SK-N-SH (cell line): Measurements from ENCODE around the gene CUL7. TPM values are rescaled to one million over a fixed set of nuclear protein-coding genes. Genes with fewer than 3 reads are reported as not detected.

ENCODE experiments used
- CTCF ChIA-PET: fragments of 300-600, 350-600 bp; formaldehyde crosslinking; extraction: SDS; loops from one replicate; lab custom pipeline; 2021; lab: Yijun Ruan, JAX
- POLR2A ChIA-PET: fragments of 350-600 bp; sonication (Branson Sonifier 250); formaldehyde crosslinking; extraction: SDS; loops from one replicate; lab custom pipeline; 2020; ENCODE audit warnings: antibody characterized with exemption, inconsistent platforms; lab: Yijun Ruan, JAX
- DNase-seq: peaks from one replicate; pipeline ENCODE4 v3.0.0; 2012
- H2AFZ ChIP-seq: fragments of 200-600 bp; sonication (generic); 2 replicates; pipeline ENCODE4 v1.8.1; 2016; ENCODE audit warnings: antibody characterized with exemption, mild to moderate bottlenecking, low read depth
- H3F3A ChIP-seq: fragments of 200-600 bp; sonication (generic); replicated peaks from 2 replicates; pipeline ENCODE3; 2016; ENCODE audit warnings: antibody characterized with exemption, mild to moderate bottlenecking; ENCODE audit not compliant: insufficient read depth
- H3K27ac ChIP-seq, 2 experiments: fragments of 200-500 bp in 1 of 2; fragments of 200-600 bp in 1 of 2; sonication (Bioruptor generic) in 1 of 2; sonication (generic), shearing (Covaris generic) in 1 of 2; 2 replicates each; pipeline versions ENCODE4 v1.5.1 to v1.6.1; 2014 to 2016; ENCODE audit warnings: low read depth in 2 of 2, inconsistent platforms in 1 of 2, low read length in 1 of 2, mild to moderate bottlenecking in 1 of 2, mixed read lengths in 1 of 2
- H3K27me3 ChIP-seq: fragments of 200-600 bp; sonication (generic), shearing (Covaris generic); 2 replicates; pipeline ENCODE4 v1.6.1; 2016; ENCODE audit warnings: mixed run types; ENCODE audit not compliant: insufficient read depth
- H3K36me3 ChIP-seq, 2 experiments: fragments of 200-500 bp in 1 of 2; fragments of 200-600 bp in 1 of 2; sonication (Bioruptor generic) in 1 of 2; sonication (generic) in 1 of 2; replicated peaks in 1 of 2; 2 replicates each; pipeline versions ENCODE3 to v1.5.1; 2014 to 2016; ENCODE audit warnings: low read length in 1 of 2, mild to moderate bottlenecking in 1 of 2; ENCODE audit not compliant: insufficient read depth in 2 of 2, control insufficient read depth in 1 of 2
- H3K4me1 ChIP-seq, 2 experiments: fragments of 200-500 bp in 1 of 2; fragments of 200-600 bp in 1 of 2; sonication (Bioruptor generic) in 1 of 2; sonication (generic), shearing (Covaris generic) in 1 of 2; 2 replicates each; pipeline versions ENCODE4 v1.5.1 to v1.6.1; 2014 to 2016; ENCODE audit warnings: low read depth in 1 of 2, low read length in 1 of 2, mixed run types in 1 of 2; ENCODE audit not compliant: insufficient read depth in 2 of 2, control insufficient read depth in 1 of 2
- H3K4me2 ChIP-seq: fragments of 200-600 bp; sonication (generic), shearing (Covaris generic); 2 replicates; pipeline ENCODE4 v1.6.1; 2017; ENCODE audit warnings: mixed run types
- H3K4me3 ChIP-seq, 2 experiments: fragments of 200-500 bp in 1 of 2; fragments of 200-600 bp in 1 of 2; sonication (Bioruptor generic) in 1 of 2; sonication (generic), shearing (Covaris generic) in 1 of 2; 2 replicates each; pipeline versions ENCODE4 v1.5.1 to v1.8.1; 2014 to 2016; ENCODE audit warnings: low read depth in 2 of 2, inconsistent platforms in 1 of 2, low read length in 1 of 2, mild to moderate bottlenecking in 1 of 2, mixed read lengths in 1 of 2, moderate library complexity in 1 of 2
- H3K79me2 ChIP-seq: fragments of 200-600 bp; sonication (generic); 2 replicates; pipeline ENCODE4 v1.8.1; 2017; ENCODE audit warnings: mild to moderate bottlenecking; ENCODE audit not compliant: insufficient read depth
- H3K9ac ChIP-seq: fragments of 200-600 bp; sonication (generic); 2 replicates; pipeline ENCODE4 v1.6.1; 2017; ENCODE audit warnings: mixed run types
- H3K9me2 ChIP-seq: fragments of 200-600 bp; sonication (generic); 2 replicates; pipeline ENCODE4 v1.6.1; 2017; ENCODE audit warnings: mixed run types
- H3K9me3 ChIP-seq: fragments of 200-600 bp; sonication (generic); 2 replicates; pipeline ENCODE4 v1.6.1; 2017; ENCODE audit warnings: mixed run types, mild to moderate bottlenecking, moderate library complexity
- H4K20me1 ChIP-seq: fragments of 200-600 bp; sonication (generic); 2 replicates; pipeline ENCODE4 v1.6.1; 2017; ENCODE audit warnings: mild to moderate bottlenecking, mixed run types; ENCODE audit not compliant: insufficient read depth
- EP300 ChIP-seq, 2 experiments: IDR thresholded peaks; 2 replicates each; pipeline versions ENCODE4 v1.4.0 to v1.6.1; 2012; ENCODE audit warnings: borderline replicate concordance in 1 of 2, low read depth in 1 of 2, low read length in 1 of 2
- FOXJ3 ChIP-seq: sonication (generic); formaldehyde crosslinking; IDR thresholded peaks from 2 replicates; pipeline ENCODE4 v1.5.1; 2020; ENCODE audit warnings: mild to moderate bottlenecking, missing genetic modification reagents
- GATA2 ChIP-seq: sonication (generic); formaldehyde crosslinking; IDR thresholded peaks from 2 replicates; pipeline ENCODE4 v1.5.0; 2020; ENCODE audit warnings: mild to moderate bottlenecking, missing genetic modification reagents
- JUND ChIP-seq: IDR thresholded peaks from 2 replicates; pipeline ENCODE4 v1.4.0; 2012
- MEF2A ChIP-seq: IDR thresholded peaks from 2 replicates; pipeline ENCODE4 v1.4.0; 2012; ENCODE audit warnings: low read depth, borderline replicate concordance
- NRF1 ChIP-seq: IDR thresholded peaks from 2 replicates; pipeline ENCODE4 v1.6.1; 2012; ENCODE audit warnings: low read depth, mild to moderate bottlenecking, low read length
- PBX3 ChIP-seq: IDR thresholded peaks from 2 replicates; pipeline ENCODE4; 2012
- RCOR1 ChIP-seq: fragments of 150-350 bp; IDR thresholded peaks from 2 replicates; pipeline ENCODE4 v1.6.1; 2017; ENCODE audit warnings: antibody characterized with exemption, low read length
- RFX5 ChIP-seq: IDR thresholded peaks from 2 replicates; pipeline ENCODE4 v1.6.1; 2012; ENCODE audit warnings: mild to moderate bottlenecking, improper control_type of control experiment, low read length
- SIN3A ChIP-seq: IDR thresholded peaks from 2 replicates; pipeline ENCODE4 v1.6.1; 2012; ENCODE audit warnings: low read depth, mild to moderate bottlenecking, low read length, moderate library complexity, borderline replicate concordance
- YY1 ChIP-seq: IDR thresholded peaks from 2 replicates; pipeline ENCODE4 v1.4.0; 2012; ENCODE audit warnings: low read depth, mild to moderate bottlenecking
- WGBS: methylation state at CpG from one replicate; pipeline ENCODE4 v1.1.6; 2017; ENCODE audit warnings: low lambda C conversion rate; 5-methylcytosine and 5-hydroxymethylcytosine counted together
- polyA plus RNA-seq, 3 experiments: library from polyadenylated mRNA; depleted of rRNA; stranded (reverse); fragments of >200 nt; gene quantifications; 2 replicates each; pipeline ENCODE4 v1.2.3, GENCODE V29; 2012

CUL7 gene
- polyA plus RNA-seq, 1 of the 3 experiments (the other 2 are of a cell fraction): 46.9 TPM

GRCh38 chr6:43089874-43090558, 36.4 kb upstream of the CUL7 start:
- WGBS: 81% methylated on average over 4 of the region's 8 CpGs
- Histone ChIP-seq H3K79me2 (peaks cover 100% of the 10 kb centered on the region), H4K20me1 (peaks cover 19% of the 10 kb centered on the region)

GRCh38 chr6:43089467-43089866, 35.8 kb upstream of the CUL7 start:
- peaks cover 100% of the 10 kb centered on the region for H3K79me2 ChIP-seq
- DNase-seq: no peak
- 0 out of 2 replicates have a peak overlapping the region, but pooled peaks have one; percentile 64 for H3K4me2 ChIP-seq
- ChIA-PET POLR2A (interaction anchor here (1.0 kb wide), 1 partner anchor 12 kb away, joined by 4 read pairs; no protein-coding TSS in a partner anchor), CTCF (interaction anchor here (0.7 to 2.4 kb wide), 4 partner anchors 10 to 54 kb away, joined by 3 to 8 read pairs (median 4); no protein-coding TSS in a partner anchor)
- WGBS: 90% methylated on average over 4 of the region's 4 CpGs
- no peaks in the 10 kb centered on the region for H3K36me3 ChIP-seq
- H3K9me3 ChIP-seq: no peaks in the 10 kb centered on the region
- H3K9ac ChIP-seq: no peak overlapping the region
- peak overlapping the region in 1 of 2 experiments; percentile 43; a peak in 2 of 4 replicates for H3K27ac ChIP-seq
- no peak for TF ChIP-seq PBX3
- no peak for TF ChIP-seq NRF1
- TF ChIP-seq, all 33 proteins: peak for 0
- Histone ChIP-seq H3K27me3 (no peaks in the 10 kb centered on the region), H3K4me3 (no peak overlapping the region), H3F3A (peaks cover 14% of the 10 kb centered on the region), H3K9me2 (no peaks in the 10 kb centered on the region), H2AFZ (no peak overlapping the region), H4K20me1 (peaks cover 19% of the 10 kb centered on the region), H3K4me1 (peaks cover 19 to 48% of the 10 kb centered on the region in 2 experiments)

More at GRCh38 chr6:43089874-43090558, 36.4 kb upstream of the CUL7 start:
- no peak for TF ChIP-seq GATA2 (CRISPR knock-in tag)
- TF ChIP-seq YY1: no peak
- no peak for TF ChIP-seq RFX5
- TF ChIP-seq FOXJ3 (CRISPR knock-in tag): no peak
- no peak for TF ChIP-seq RCOR1
- no peak for TF ChIP-seq JUND
- TF ChIP-seq SIN3A: no peak
- TF ChIP-seq MEF2A: no peak
- peak overlapping the region; percentile 43 to 51; a peak in 3 of 4 replicates for H3K27ac ChIP-seq
- ChIA-PET POLR2A (interaction anchor here (1.0 kb wide), 1 partner anchor 12 kb away, joined by 4 read pairs; no protein-coding TSS in a partner anchor), CTCF (interaction anchor here (1.1 to 2.4 kb wide), 3 partner anchors 10 to 53 kb away, joined by 3 to 8 read pairs (median 5); no protein-coding TSS in a partner anchor)
- peaks cover 19 to 48% of the 10 kb centered on the region in 2 experiments for H3K4me1 ChIP-seq
- no peaks in the 10 kb centered on the region for H3K9me2 ChIP-seq
- H3K4me3 ChIP-seq: no peak overlapping the region
- H3K9me3 ChIP-seq: no peaks in the 10 kb centered on the region
- no peaks in the 10 kb centered on the region for H3K27me3 ChIP-seq
- H3K4me2 ChIP-seq: peak overlapping the region; percentile 64
- peaks cover 14% of the 10 kb centered on the region for H3F3A ChIP-seq
- no peak overlapping the region for H2AFZ ChIP-seq
- H3K9ac ChIP-seq: no peak overlapping the region; the same call in 1 of the 2 replicates
- H3K36me3 ChIP-seq: no peaks in the 10 kb centered on the region
- DNase-seq: no peak

- Histone ChIP-seq H2AFZ (no peak overlapping the region), H3K4me2 (no peak overlapping the region), H3K27me3 (no peaks in the 10 kb centered on the region), H3F3A (peaks cover 14% of the 10 kb centered on the region), H3K9ac (no peak overlapping the region), H4K20me1 (peaks cover 20% of the 10 kb centered on the region), H3K27ac (no peak overlapping the region), H3K9me3 (no peaks in the 10 kb centered on the region), H3K4me3 (no peak overlapping the region), H3K36me3 (no peaks in the 10 kb centered on the region), H3K4me1 (peaks cover 19 to 47% of the 10 kb centered on the region in 2 experiments), H3K79me2 (peaks cover 98% of the 10 kb centered on the region), H3K9me2 (no peaks in the 10 kb centered on the region)
- ChIA-PET POLR2A (no interaction called here), CTCF (interaction anchor here (1.1 kb wide), 1 partner anchor 54 kb away, joined by 3 read pairs; no protein-coding TSS in a partner anchor)
- no peak for DNase-seq
- TF ChIP-seq EP300 (IDR thresholded peaks at IDR 0.05; ENCODE audit: borderline replicate concordance in 1 of 2, low read depth in 1 of 2, low read length in 1 of 2): no peak
- 90% methylated on average over 4 of the region's 4 CpGs for WGBS
These were observed 35.0 kb upstream of the CUL7 start for GRCh38 chr6:43088654-43089056.
